ENCODE data around the gene AKAP1. TPM values are rescaled to one million over a fixed set of nuclear protein-coding genes. Genes with fewer than 3 reads are reported as not detected.

Gene AKAP1
- total and polyA plus RNA-seq, 2 donors (not counting 1 experiment from before 2014, with no cell fraction given): 20.1 to 26.6 TPM

- H3K4me1 Mint-ChIP-seq: peaks cover 30% of the 10 kb centered on the region
- intact Hi-C loops (cut with micrococcal nuclease): no loop called here
- POLR2A ChIA-PET: no interaction called here
Observed at GRCh38 chr17:57090560-57091185, 5.6 kb downstream of the AKAP1 start.

More at GRCh38 chr17:57090560-57091185, 5.6 kb downstream of the AKAP1 start:
- Histone ChIP-seq H3K27me3 (replicated peaks in 1 of 4; ENCODE audit: control extremely low read depth in 1 of 4, control insufficient read depth in 3 of 4, insufficient read depth in 4 of 4, low read length in 3 of 4) (peaks cover 0 to 3% (median 0%) of the 10 kb centered on the region in 4 experiments), H3K9ac (ENCODE audit: low read length) (no peak overlapping the region), H3K27ac (ENCODE audit: low read length in 2 of 2) (no peak overlapping the region), H3K9me3 (ENCODE audit: control extremely low read depth in 1 of 3, control insufficient read depth in 2 of 3, insufficient read depth in 1 of 3, low read length in 2 of 3) (no peaks in the 10 kb centered on the region), H3K4me2 (replicated peaks; ENCODE audit: low read depth, low read length, poor library complexity, severe bottlenecking) (no peak overlapping the region), H2AFZ (ENCODE audit: insufficient read depth, low read depth, low read length, poor library complexity, severe bottlenecking) (no peak overlapping the region), H4K20me1 (ENCODE audit: control insufficient read depth, insufficient read depth, low read length, poor library complexity, severe bottlenecking) (peaks cover 56% of the 10 kb centered on the region), H3K4me1 (ENCODE audit: control insufficient read depth in 2 of 2, insufficient read depth in 2 of 2, low read length in 2 of 2) (peaks cover 9 to 11% of the 10 kb centered on the region in 2 donors), H3K4me3 (ENCODE audit: control extremely low read depth in 1 of 5, extremely low read depth in 1 of 5, insufficient read depth in 1 of 5, low read depth in 2 of 5, low read length in 4 of 5) (no peak overlapping the region), H3K36me3 (replicated peaks in 1 of 2; ENCODE audit: control extremely low read depth in 1 of 2, control insufficient read depth in 1 of 2, extremely low read depth in 1 of 2, insufficient read depth in 2 of 2, low read length in 1 of 2) (no peaks in the 10 kb centered on the region), H3K79me2 (ENCODE audit: control insufficient read depth, insufficient read depth, low read length) (peaks cover 98% of the 10 kb centered on the region)
- DNase-seq: no peak
- TF ChIP-seq EZH2 (IDR thresholded peaks at IDR 0.05; ENCODE audit: borderline replicate concordance, insufficient read depth, low read depth, low read length, poor library complexity, severe bottlenecking): no peak
- TF ChIP-seq CTCF (IDR thresholded peaks at IDR 0.05): no peak
- no peak for ATAC-seq (ENCODE audit: low read depth)
- WGBS (ENCODE audit: insufficient coverage): no CpG with 5 or more reads among the region's 4 CpGs
- H3K9me3 Mint-ChIP-seq (ENCODE audit: insufficient read depth): no peaks in the 10 kb centered on the region
- H3K27ac Mint-ChIP-seq: no peak overlapping the region
- no peaks in the 10 kb centered on the region for H3K27me3 Mint-ChIP-seq
- H3K4me3 Mint-ChIP-seq: no peak overlapping the region
- CTCF ChIA-PET: no interaction called here

Measured in B cell (primary cell).